H1 (cell line): ENCODE data around the gene DENND1A. TPM values are rescaled to one million over a fixed set of nuclear protein-coding genes. Genes with fewer than 3 reads are reported as not detected.

ENCODE experiments used
- CTCF ChIA-PET: fragments of 300-600 bp; sonication (Branson Sonifier 250); formaldehyde crosslinking; loops from one replicate; lab custom pipeline; 2021; ENCODE audit not compliant: partially characterized antibody; lab: Charles Lee
- POLR2A ChIA-PET: fragments of 300-600 bp; sonication (Branson Sonifier 250); formaldehyde crosslinking; loops from one replicate; lab custom pipeline; 2021; ENCODE audit warnings: inconsistent platforms; ENCODE audit not compliant: partially characterized antibody; lab: Charles Lee
- DNase-seq, 2 experiments: peaks; one replicate each; pipeline versions ENCODE4 v3.0.0 to v3.0.0-alpha.2; 2010 to 2022; ENCODE audit warnings: low spot score in 2 of 2, low read depth in 1 of 2, mixed read lengths in 1 of 2
- FAIRE-seq: peaks from 2 replicates; lab custom pipeline; 2011; peaks lifted over from hg19 to GRCh38; lab: Jason Lieb, UNC
- H2AFZ ChIP-seq: 2 replicates; pipeline ENCODE4 v1.8.1; 2012; ENCODE audit warnings: low read length, inconsistent platforms
- H2AK5ac ChIP-seq: 2 replicates; pipeline ENCODE4 v1.6.1; 2013; ENCODE audit warnings: low read depth, low read length
- H2BK120ac ChIP-seq: replicated peaks from 2 replicates; pipeline ENCODE3; 2013; ENCODE audit warnings: low read depth, low read length, inconsistent platforms
- H2BK12ac ChIP-seq: 2 replicates; pipeline ENCODE4 v1.6.1; 2013; ENCODE audit warnings: low read depth, low read length
- H2BK15ac ChIP-seq: 2 replicates; pipeline ENCODE4 v1.6.1; 2013; ENCODE audit warnings: low read length
- H2BK20ac ChIP-seq: 2 replicates; pipeline ENCODE4 v1.6.1; 2013; ENCODE audit warnings: low read length
- H2BK5ac ChIP-seq: 2 replicates; pipeline ENCODE4 v1.6.1; 2013; ENCODE audit warnings: low read depth, low read length
- H3K14ac ChIP-seq: 2 replicates; pipeline ENCODE4 v1.6.1; 2013; ENCODE audit warnings: inconsistent platforms; ENCODE audit not compliant: insufficient read length
- H3K18ac ChIP-seq: 2 replicates; pipeline ENCODE4 v1.6.1; 2013; ENCODE audit warnings: low read length; ENCODE audit errors: extremely low read depth
- H3K23ac ChIP-seq: 2 replicates; pipeline ENCODE4 v1.6.1; 2013; ENCODE audit warnings: inconsistent platforms; ENCODE audit not compliant: insufficient read length
- H3K23me2 ChIP-seq: 2 replicates; pipeline ENCODE4 v1.6.1; 2013; ENCODE audit warnings: low read depth, low read length
- H3K27ac ChIP-seq: 2 replicates; pipeline ENCODE4 v1.6.1; 2011; ENCODE audit warnings: low read depth, low read length, inconsistent platforms
- H3K27me3 ChIP-seq, 4 experiments: replicated peaks in 1 of 4; 1 replicate in 1 of 4; 2 replicates in 3 of 4; pipeline versions ENCODE4 v1.6.1 to v1.8.1; 2011 to 2013; ENCODE audit warnings: low read length in 3 of 4, mild to moderate bottlenecking in 3 of 4, inconsistent platforms in 2 of 4, mixed read lengths in 2 of 4, moderate library complexity in 1 of 4; ENCODE audit not compliant: control insufficient read depth in 3 of 4, insufficient read depth in 3 of 4; ENCODE audit errors: extremely low read depth in 1 of 4
- H3K36me3 ChIP-seq, 4 experiments: 2 replicates each; pipeline versions ENCODE4 v1.6.1 to v1.8.1; 2011 to 2013; ENCODE audit warnings: mild to moderate bottlenecking in 4 of 4, low read length in 3 of 4, moderate library complexity in 2 of 4, control low read depth in 1 of 4, inconsistent platforms in 1 of 4; ENCODE audit not compliant: insufficient read depth in 4 of 4, control insufficient read depth in 2 of 4
- H3K4ac ChIP-seq: replicated peaks from 2 replicates; pipeline ENCODE3; 2013; ENCODE audit warnings: low read length, low read depth, mixed read lengths, inconsistent platforms; ENCODE audit not compliant: insufficient read length
- H3K4me1 ChIP-seq, 4 experiments: replicated peaks in 1 of 4; 1 replicate in 1 of 4; 2 replicates in 3 of 4; pipeline versions ENCODE4 v1.6.1 to v1.8.1; 2011 to 2013; ENCODE audit warnings: low read length in 3 of 4, inconsistent platforms in 2 of 4, mixed read lengths in 1 of 4; ENCODE audit not compliant: insufficient read depth in 4 of 4, control insufficient read depth in 3 of 4
- H3K4me2 ChIP-seq, 2 experiments: 2 replicates each; pipeline versions ENCODE4 v1.6.1 to v1.8.1; 2011 to 2013; ENCODE audit warnings: low read depth in 2 of 2, low read length in 2 of 2, control low read depth in 1 of 2, inconsistent platforms in 1 of 2, mild to moderate bottlenecking in 1 of 2; ENCODE audit not compliant: insufficient read depth in 1 of 2
- H3K4me3 ChIP-seq, 4 experiments: fragments of 200-600, 300-600 bp in 1 of 4; sonication (generic), shearing (Covaris generic), sonication (Bioruptor Twin) in 1 of 4; 2 replicates each; pipeline versions ENCODE4 v1.5.1 to v1.8.1; 2011 to 2016; ENCODE audit warnings: low read length in 4 of 4, low read depth in 3 of 4, control low read depth in 2 of 4, inconsistent platforms in 2 of 4, mild to moderate bottlenecking in 2 of 4, mixed read lengths in 1 of 4, moderate library complexity in 1 of 4; ENCODE audit not compliant: insufficient read depth in 2 of 4; ENCODE audit errors: extremely low read depth in 1 of 4
- H3K56ac ChIP-seq: replicated peaks from 2 replicates; pipeline ENCODE3; 2013; ENCODE audit warnings: low read depth, mild to moderate bottlenecking, mixed read lengths, low read length, inconsistent platforms; ENCODE audit not compliant: insufficient read length
- H3K79me1 ChIP-seq: 2 replicates; pipeline ENCODE4 v1.6.1; 2013; ENCODE audit warnings: low read depth, low read length, control low read depth
- H3K79me2 ChIP-seq, 2 experiments: 2 replicates each; pipeline versions ENCODE4 v1.6.1 to v1.8.1; 2012 to 2013; ENCODE audit warnings: low read length in 2 of 2, mild to moderate bottlenecking in 2 of 2, inconsistent platforms in 1 of 2; ENCODE audit not compliant: insufficient read depth in 2 of 2, control insufficient read depth in 1 of 2
- H3K9ac ChIP-seq, 4 experiments: replicated peaks in 1 of 4; 1 replicate in 1 of 4; 2 replicates in 3 of 4; pipeline versions ENCODE4 v1.6.1 to v1.8.1; 2011 to 2013; ENCODE audit warnings: low read depth in 3 of 4, low read length in 3 of 4, control low read depth in 2 of 4, mild to moderate bottlenecking in 2 of 4, moderate library complexity in 2 of 4, inconsistent platforms in 1 of 4; ENCODE audit errors: extremely low read depth in 1 of 4
- H3K9me3 ChIP-seq, 2 experiments: 2 replicates each; pipeline versions ENCODE4 v1.6.1 to v1.8.1; 2012 to 2013; ENCODE audit warnings: mild to moderate bottlenecking in 2 of 2, moderate library complexity in 2 of 2, control low read depth in 1 of 2, inconsistent platforms in 1 of 2, low read depth in 1 of 2, low read length in 1 of 2, mixed read lengths in 1 of 2; ENCODE audit not compliant: insufficient read depth in 2 of 2
- H4K20me1 ChIP-seq, 2 experiments: replicated peaks in 1 of 2; 2 replicates each; pipeline versions ENCODE3 to v1.8.1; 2011 to 2013; ENCODE audit warnings: inconsistent platforms in 2 of 2, low read length in 2 of 2, mild to moderate bottlenecking in 1 of 2; ENCODE audit not compliant: insufficient read depth in 2 of 2, control insufficient read depth in 1 of 2
- H4K5ac ChIP-seq: 2 replicates; pipeline ENCODE4 v1.6.1; 2013; ENCODE audit warnings: low read length, low read depth, mixed read lengths, inconsistent platforms; ENCODE audit not compliant: insufficient read length
- H4K8ac ChIP-seq: 2 replicates; pipeline ENCODE4 v1.8.0; 2013; ENCODE audit warnings: mild to moderate bottlenecking, moderate library complexity, low read length, inconsistent platforms; ENCODE audit not compliant: insufficient read depth; ENCODE audit errors: extremely low read depth
- H4K91ac ChIP-seq: replicated peaks from 2 replicates; pipeline ENCODE3; 2013; ENCODE audit warnings: low read length, mixed read lengths, inconsistent platforms; ENCODE audit not compliant: insufficient read length
- EP300 ChIP-seq, 2 experiments: IDR thresholded peaks; 1 replicate in 1 of 2; 2 replicates in 1 of 2; pipeline ENCODE4 v1.6.1; 2011 to 2012; ENCODE audit warnings: low read depth in 2 of 2, low read length in 2 of 2, mild to moderate bottlenecking in 2 of 2, borderline replicate concordance in 1 of 2, inconsistent platforms in 1 of 2, moderate library complexity in 1 of 2
- HDAC6 ChIP-seq: IDR thresholded peaks from one replicate; pipeline ENCODE4 v1.7.1; 2012; ENCODE audit warnings: low read depth, mild to moderate bottlenecking, inconsistent platforms, low read length, moderate library complexity
- KDM4A ChIP-seq: IDR thresholded peaks from one replicate; pipeline ENCODE4 v1.7.1; 2012; ENCODE audit warnings: low read depth, mild to moderate bottlenecking, moderate library complexity, low read length, inconsistent platforms; ENCODE audit not compliant: severe bottlenecking
- SRF ChIP-seq: IDR thresholded peaks from 2 replicates; pipeline ENCODE4 v1.6.1; 2011; ENCODE audit warnings: mild to moderate bottlenecking, low read depth, low read length, moderate library complexity
- TBP ChIP-seq: IDR thresholded peaks from 2 replicates; pipeline ENCODE4 v1.6.1; 2011; ENCODE audit warnings: low read depth, low read length, improper control_type of control experiment
- TCF12 ChIP-seq: IDR thresholded peaks from 2 replicates; pipeline ENCODE4 v1.6.1; 2011; ENCODE audit warnings: low read depth, mild to moderate bottlenecking, low read length
- WGBS, 2 experiments: shearing (Covaris generic) in 1 of 2; methylation state at CpG; one replicate each; pipeline versions ENCODE4 v1.1.6 to v1.1.7; 2013 to 2015; ENCODE audit warnings: low lambda C conversion rate in 2 of 2, mixed read lengths in 2 of 2, inconsistent platforms in 1 of 2, low coverage in 1 of 2, missing lambda C conversion rate in 1 of 2; ENCODE audit not compliant: insufficient replicate concordance in 2 of 2, insufficient coverage in 1 of 2, insufficient read length in 1 of 2; ENCODE audit errors: extremely low coverage in 1 of 2, missing lambda C conversion rate in 1 of 2; 5-methylcytosine and 5-hydroxymethylcytosine counted together
- polyA plus RNA-seq, 7 experiments: library from polyadenylated mRNA; depleted of rRNA in 3 of 7; stranded (reverse) in 5 of 7; unstranded in 2 of 7; fragments of >200 nt in 5 of 7; fragments of 200-250 nt in 2 of 7; gene quantifications; 1 replicate in 5 of 7; 2 replicates in 1 of 7; 4 replicates in 1 of 7; pipeline versions ENCODE4 v1.2.1 to v1.2.3, GENCODE V29; 2011 to 2013; ENCODE audit warnings: missing spikeins in 2 of 7, mixed read lengths in 2 of 7
- total RNA-seq: library from RNA; stranded (reverse); fragmentation: NEBNext Ultra II Directional; extraction: Animal tissue kit (Norgen Biotek cat#: 25700); gene quantifications from 2 replicates; pipeline ENCODE4 v1.2.1, GENCODE V29; 2021
- TF ChIP-seq, protein P1 (sequence below): IDR thresholded peaks from 2 replicates; pipeline ENCODE4 v1.6.1; 2012; ENCODE audit warnings: low read length, inconsistent platforms

DENND1A gene
- total and polyA plus RNA-seq, 2 of the 8 experiments (the other 6 are each of a cell fraction or from before 2014, with no cell fraction given): 24.1 to 26.4 TPM

DNA sequence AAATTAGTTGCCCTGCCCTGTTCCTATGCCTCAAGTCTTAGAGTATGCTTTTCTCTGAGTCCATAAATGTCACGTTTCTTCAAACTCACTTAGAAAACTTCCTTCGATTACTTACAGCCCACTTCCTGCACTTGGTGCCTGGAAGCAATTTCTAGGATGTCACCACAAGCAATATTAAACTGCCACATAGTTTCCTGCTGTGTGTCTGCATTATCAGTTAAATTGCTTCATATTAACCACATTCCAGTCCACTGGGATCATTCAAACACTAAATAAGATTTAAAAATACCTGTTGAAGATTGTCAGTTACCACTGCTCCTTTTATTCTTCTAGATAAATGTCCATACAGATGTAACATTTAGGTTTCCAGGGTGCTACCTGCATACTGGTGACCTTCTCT lies 4.1 kb downstream of the DENND1A start:
- CTCF ChIA-PET: interaction anchor here (1.0 kb wide), 1 partner anchor 55 kb away, joined by 3 read pairs; no protein-coding TSS in a partner anchor

More for the DNA sequence above, 4.1 kb downstream of the DENND1A start:
- H3K4me3 ChIP-seq: no peak overlapping the region
- no peak overlapping the region for H2BK120ac ChIP-seq
- peaks cover 5 to 76% of the 10 kb centered on the region in 2 experiments; a peak in 2 of 4 replicates for H3K79me2 ChIP-seq
- no peak overlapping the region for H3K9ac ChIP-seq
- no peak overlapping the region for H4K8ac ChIP-seq
- H3K27ac ChIP-seq: no peak overlapping the region
- no peak overlapping the region for H3K18ac ChIP-seq
- peak overlapping the region in 1 of 2 experiments; percentile 1; a peak in 1 of 4 replicates for H3K4me2 ChIP-seq
- H3K4me1 ChIP-seq: peaks cover 16 to 28% (median 26%) of the 10 kb centered on the region in 4 experiments
- no peak overlapping the region for H2BK15ac ChIP-seq
- 0 out of 4 replicates have a peak, but pooled peaks cover 0 to 4% of the 10 kb centered on the region in 2 experiments for H3K9me3 ChIP-seq
- no peak overlapping the region for H2AK5ac ChIP-seq
- H3K4ac ChIP-seq: no peak overlapping the region
- H3K56ac ChIP-seq: no peak overlapping the region
- DNase-seq (no peak), FAIRE-seq (no peak)
- no peak overlapping the region for H2BK12ac ChIP-seq
- H4K5ac ChIP-seq: no peak overlapping the region
- 80% methylated on average over 2 of the region's 2 CpGs; no CpG with 5 or more reads in 1 of the 2 experiments for WGBS, 2 experiments
- H3K27me3 ChIP-seq: no peaks in the 10 kb centered on the region
- no peak overlapping the region for H4K91ac ChIP-seq
- H4K20me1 ChIP-seq: peaks cover 6 to 8% of the 10 kb centered on the region in 2 experiments
- peaks cover 4% of the 10 kb centered on the region for H3K79me1 ChIP-seq
- H2BK5ac ChIP-seq: no peak overlapping the region
- no peaks in the 10 kb centered on the region; a peak in 1 of 8 replicates for H3K36me3 ChIP-seq
- H3K23me2 ChIP-seq: peaks cover 8% of the 10 kb centered on the region; the same call in 1 of the 2 replicates
- H2AFZ ChIP-seq: no peak overlapping the region
- POLR2A ChIA-PET: interaction anchor here (1.0 kb wide), 1 partner anchor 59 kb away, joined by 3 read pairs; no protein-coding TSS in a partner anchor
- no peak overlapping the region for H3K23ac ChIP-seq
- H2BK20ac ChIP-seq: no peak overlapping the region
- TF ChIP-seq HDAC6: no peak
- TF ChIP-seq, protein P1, sequence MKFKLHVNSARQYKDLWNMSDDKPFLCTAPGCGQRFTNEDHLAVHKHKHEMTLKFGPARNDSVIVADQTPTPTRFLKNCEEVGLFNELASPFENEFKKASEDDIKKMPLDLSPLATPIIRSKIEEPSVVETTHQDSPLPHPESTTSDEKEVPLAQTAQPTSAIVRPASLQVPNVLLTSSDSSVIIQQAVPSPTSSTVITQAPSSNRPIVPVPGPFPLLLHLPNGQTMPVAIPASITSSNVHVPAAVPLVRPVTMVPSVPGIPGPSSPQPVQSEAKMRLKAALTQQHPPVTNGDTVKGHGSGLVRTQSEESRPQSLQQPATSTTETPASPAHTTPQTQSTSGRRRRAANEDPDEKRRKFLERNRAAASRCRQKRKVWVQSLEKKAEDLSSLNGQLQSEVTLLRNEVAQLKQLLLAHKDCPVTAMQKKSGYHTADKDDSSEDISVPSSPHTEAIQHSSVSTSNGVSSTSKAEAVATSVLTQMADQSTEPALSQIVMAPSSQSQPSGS: no peak
- no peak for TF ChIP-seq KDM4A
- TF ChIP-seq EP300 (IDR thresholded peaks at IDR 0.05; ENCODE audit: borderline replicate concordance in 1 of 2, low read depth in 2 of 2, low read length in 2 of 2): no peak
- TF ChIP-seq TBP: no peak
- no peak for TF ChIP-seq TCF12
- TF ChIP-seq SRF: no peak
- no peak overlapping the region for H3K14ac ChIP-seq
